Astrocyte (in vitro differentiated cells and primary cell): ENCODE results near the gene OCA2. TPM values are rescaled to one million over a fixed set of nuclear protein-coding genes. Genes with fewer than 3 reads are reported as not detected.

Source experiments
- DNase-seq: peaks from one replicate; pipeline ENCODE4 v3.0.0-alpha.2; 2010; ENCODE audit warnings: low read depth
- FAIRE-seq: peaks from 2 replicates; lab custom pipeline; 2011; peaks lifted over from hg19 to GRCh38; lab: Jason Lieb, UNC
- H2AFZ ChIP-seq: 2 replicates; pipeline ENCODE4 v1.6.0; 2012; ENCODE audit warnings: low read depth, low read length, inconsistent platforms
- H3K27ac ChIP-seq: 2 replicates; pipeline ENCODE4 v1.5.1; 2011; ENCODE audit warnings: low read depth, low read length, inconsistent platforms
- H3K27me3 ChIP-seq: 2 replicates; pipeline ENCODE4 v1.6.0; 2011; ENCODE audit warnings: low read length, inconsistent platforms; ENCODE audit not compliant: insufficient read depth
- H3K36me3 ChIP-seq: 2 replicates; pipeline ENCODE4 v1.5.1; 2011; ENCODE audit warnings: low read length, inconsistent platforms; ENCODE audit not compliant: insufficient read depth
- H3K4me1 ChIP-seq: 2 replicates; pipeline ENCODE4 v1.5.1; 2011; ENCODE audit warnings: low read length, inconsistent platforms; ENCODE audit not compliant: insufficient read depth
- H3K4me2 ChIP-seq: 2 replicates; pipeline ENCODE4 v1.6.0; 2012; ENCODE audit warnings: low read length, inconsistent platforms
- H3K4me3 ChIP-seq: 2 replicates; pipeline ENCODE4 v1.5.1; 2011; ENCODE audit warnings: low read depth, mild to moderate bottlenecking, low read length, inconsistent platforms; ENCODE audit not compliant: insufficient read depth
- H3K79me2 ChIP-seq: 2 replicates; pipeline ENCODE4 v1.6.0; 2012; ENCODE audit warnings: mild to moderate bottlenecking, low read length, inconsistent platforms; ENCODE audit not compliant: insufficient read depth
- H3K9ac ChIP-seq: 2 replicates; pipeline ENCODE4 v1.6.0; 2012; ENCODE audit warnings: mild to moderate bottlenecking, low read length, inconsistent platforms
- H3K9me3 ChIP-seq: 2 replicates; pipeline ENCODE4 v1.5.1; 2012; ENCODE audit warnings: low read depth, mild to moderate bottlenecking, low read length, inconsistent platforms; ENCODE audit not compliant: insufficient read depth
- H4K20me1 ChIP-seq: 2 replicates; pipeline ENCODE4 v1.6.0; 2012; ENCODE audit warnings: low read length, inconsistent platforms; ENCODE audit not compliant: insufficient read depth
- H3K27ac Mint-ChIP-seq: one replicate; pipeline ENCODE4 v1.8.0; 2021; ENCODE audit warnings: mild to moderate bottlenecking, mixed read lengths; ENCODE audit not compliant: unreplicated experiment
- H3K27me3 Mint-ChIP-seq: one replicate; pipeline ENCODE4 v1.8.0; 2021; ENCODE audit warnings: low read depth, mixed read lengths; ENCODE audit not compliant: unreplicated experiment
- H3K36me3 Mint-ChIP-seq: one replicate; pipeline ENCODE4 v1.8.0; 2021; ENCODE audit warnings: low read depth, mixed read lengths; ENCODE audit not compliant: unreplicated experiment
- H3K4me1 Mint-ChIP-seq: one replicate; pipeline ENCODE4 v1.8.0; 2021; ENCODE audit warnings: low read depth, mixed read lengths; ENCODE audit not compliant: unreplicated experiment
- H3K4me3 Mint-ChIP-seq: one replicate; pipeline ENCODE4 v1.8.0; 2021; ENCODE audit warnings: mild to moderate bottlenecking, moderate library complexity, mixed read lengths; ENCODE audit not compliant: unreplicated experiment
- H3K9me3 Mint-ChIP-seq: one replicate; pipeline ENCODE4 v1.8.0; 2021; ENCODE audit warnings: mild to moderate bottlenecking, mixed read lengths; ENCODE audit not compliant: unreplicated experiment
- CTCF ChIP-seq: IDR thresholded peaks from 2 replicates; pipeline ENCODE4 v1.5.1; 2011; ENCODE audit warnings: low read depth, mild to moderate bottlenecking, inconsistent platforms, low read length, moderate library complexity; ENCODE audit not compliant: insufficient read depth
- EZH2 ChIP-seq: IDR thresholded peaks from 2 replicates; pipeline ENCODE4 v1.6.1; 2012; ENCODE audit warnings: mild to moderate bottlenecking, low read length, inconsistent platforms; ENCODE audit not compliant: insufficient read depth
- total RNA-seq: library from RNA; stranded (reverse); gene quantifications from 2 replicates; pipeline ENCODE4 v1.2.1, GENCODE V29; 2021

OCA2 gene
- total RNA-seq, 1 donor from 2014 or later: 2.9 TPM

DNA sequence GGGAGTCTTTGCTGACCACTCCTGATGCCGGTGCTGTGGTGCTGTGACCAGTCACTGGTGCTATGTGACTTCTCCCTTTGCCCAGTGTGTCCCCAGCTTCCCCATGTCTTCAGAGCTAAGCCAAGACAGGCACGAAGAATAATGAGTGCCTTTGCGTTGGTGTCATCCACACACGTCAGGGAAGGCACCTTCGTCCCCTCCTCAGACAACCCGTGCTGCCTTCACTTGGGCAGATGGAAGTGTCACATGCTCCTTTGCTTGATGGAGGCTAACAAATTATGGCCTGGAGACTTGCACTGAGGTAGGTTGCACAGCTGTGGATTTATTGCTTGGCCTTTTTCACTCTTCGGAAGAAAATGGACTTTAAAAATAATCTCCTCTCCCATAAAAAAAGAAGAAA is 291.8 kb downstream of the OCA2 start:
- Mint-ChIP-seq H3K4me3 (no peak overlapping the region), H3K9me3 (peaks cover 4% of the 10 kb centered on the region), H3K27ac (no peak overlapping the region), H3K36me3 (no peaks in the 10 kb centered on the region), H3K4me1 (peaks cover 1% of the 10 kb centered on the region), H3K27me3 (no peaks in the 10 kb centered on the region)
- Histone ChIP-seq H3K79me2 (no peaks in the 10 kb centered on the region), H3K4me1 (no peaks in the 10 kb centered on the region), H3K9me3 (no peaks in the 10 kb centered on the region), H3K9ac (no peak overlapping the region), H3K4me3 (no peak overlapping the region), H3K27me3 (no peaks in the 10 kb centered on the region), H3K27ac (no peak overlapping the region), H3K4me2 (no peak overlapping the region), H4K20me1 (no peaks in the 10 kb centered on the region), H3K36me3 (no peaks in the 10 kb centered on the region), H2AFZ (no peak overlapping the region)
- no peak for TF ChIP-seq CTCF
- no peak for FAIRE-seq
- DNase-seq: no peak

DNA sequence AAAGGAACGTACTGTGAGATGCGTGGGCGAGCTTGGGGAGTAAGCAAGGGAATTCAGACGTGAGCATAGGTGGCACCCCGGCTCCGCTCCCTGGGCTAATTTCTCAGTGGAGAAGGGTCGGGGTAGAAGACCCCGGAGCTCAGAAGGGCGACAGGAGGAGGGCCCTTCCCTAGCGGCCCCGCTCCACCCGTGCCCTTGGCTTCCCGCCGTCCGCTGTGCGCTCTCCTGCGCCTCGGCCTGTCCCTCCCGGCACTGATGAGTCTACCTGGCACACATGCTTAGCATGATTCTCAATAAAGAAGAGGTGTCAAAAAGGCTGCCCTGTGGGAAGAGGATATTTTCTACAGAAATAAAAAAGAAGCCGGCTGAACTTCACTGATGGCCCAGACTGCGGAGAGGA is 292.7 kb downstream of the OCA2 start:
- no peaks in the 10 kb centered on the region for H4K20me1 ChIP-seq
- H3K4me3 Mint-ChIP-seq: no peak overlapping the region
- H3K4me1 Mint-ChIP-seq: no peaks in the 10 kb centered on the region
- H3K4me1 ChIP-seq: no peaks in the 10 kb centered on the region
- H3K9me3 Mint-ChIP-seq: peaks cover 4% of the 10 kb centered on the region
- no peaks in the 10 kb centered on the region for H3K27me3 ChIP-seq
- H3K4me3 ChIP-seq: no peak overlapping the region
- H3K27ac Mint-ChIP-seq: no peak overlapping the region
- DNase-seq (no peak), FAIRE-seq (no peak)
- H3K27ac ChIP-seq: no peak overlapping the region
- H3K9ac ChIP-seq: no peak overlapping the region
- H3K79me2 ChIP-seq: no peaks in the 10 kb centered on the region
- TF ChIP-seq CTCF: no peak
- TF ChIP-seq EZH2: no peak
- no peaks in the 10 kb centered on the region for H3K27me3 Mint-ChIP-seq
- H3K36me3 Mint-ChIP-seq: no peaks in the 10 kb centered on the region
- H3K4me2 ChIP-seq: no peak overlapping the region
- H3K9me3 ChIP-seq: no peaks in the 10 kb centered on the region
- H3K36me3 ChIP-seq: no peaks in the 10 kb centered on the region
- no peak overlapping the region for H2AFZ ChIP-seq

- TF ChIP-seq CTCF: no peak
- TF ChIP-seq EZH2: no peak
- H3K4me1 Mint-ChIP-seq: no peaks in the 10 kb centered on the region
Observed at GRCh38 chr15:27805261-27806220, 293.6 kb downstream of the OCA2 start.

More at GRCh38 chr15:27805261-27806220, 293.6 kb downstream of the OCA2 start:
- no peaks in the 10 kb centered on the region for H3K79me2 ChIP-seq
- no peaks in the 10 kb centered on the region for H4K20me1 ChIP-seq
- FAIRE-seq (no peak), DNase-seq (no peak)
- Mint-ChIP-seq H3K27ac (no peak overlapping the region), H3K36me3 (no peaks in the 10 kb centered on the region), H3K9me3 (peaks cover 4% of the 10 kb centered on the region), H3K27me3 (no peaks in the 10 kb centered on the region), H3K4me3 (no peak overlapping the region)
- H3K9me3 ChIP-seq: no peaks in the 10 kb centered on the region
- no peak overlapping the region for H3K27ac ChIP-seq
- no peaks in the 10 kb centered on the region for H3K36me3 ChIP-seq
- H3K4me1 ChIP-seq: no peaks in the 10 kb centered on the region
- H3K4me3 ChIP-seq: no peak overlapping the region
- no peaks in the 10 kb centered on the region for H3K27me3 ChIP-seq
- H2AFZ ChIP-seq: no peak overlapping the region
- no peak overlapping the region for H3K9ac ChIP-seq
- H3K4me2 ChIP-seq: no peak overlapping the region
